HepG2 (cell line): ENCODE measurements around the gene ADAMTS12. TPM values are rescaled to one million over a fixed set of nuclear protein-coding genes. Genes with fewer than 3 reads are reported as not detected.
A peak's percentile ranks its signal among the peaks of the same experiment; 100 is the strongest.

ENCODE experiments used
- EHMT2 ChIP-seq: fragments of 200-600 bp; sonication (generic); IDR thresholded peaks from 2 replicates; pipeline ENCODE4 v1.7.0; 2017; ENCODE audit warnings: antibody characterized with exemption, low read depth, low read length, borderline replicate concordance
- HES4 ChIP-seq: sonication (generic); formaldehyde crosslinking; IDR thresholded peaks from 2 replicates; pipeline ENCODE4 v1.9.0; 2021; ENCODE audit warnings: mild to moderate bottlenecking, missing genetic modification reagents, borderline replicate concordance
- HNRNPK ChIP-seq: fragments of 200-400 bp; formaldehyde crosslinking; IDR thresholded peaks from 2 replicates; pipeline ENCODE4 v1.6.1; 2018; ENCODE audit warnings: low read length, low read depth, moderate library complexity, mild to moderate bottlenecking; ENCODE audit not compliant: poor library complexity, severe bottlenecking
- HOXD1 ChIP-seq: sonication (generic); formaldehyde crosslinking; IDR thresholded peaks from 2 replicates; pipeline ENCODE4 v1.5.0; 2020; ENCODE audit warnings: missing genetic modification reagents
- JDP2 ChIP-seq: sonication (generic); formaldehyde crosslinking; IDR thresholded peaks from 2 replicates; pipeline ENCODE4 v1.8.1; 2022; ENCODE audit warnings: missing genetic modification reagents, borderline replicate concordance
- KMT2A ChIP-seq: sonication (generic); formaldehyde crosslinking; IDR thresholded peaks from 2 replicates; pipeline ENCODE4 v1.4.0; 2020; ENCODE audit warnings: missing genetic modification reagents
- NBN ChIP-seq: fragments of 450-650 bp; conservative IDR thresholded peaks from 2 replicates; pipeline ENCODE4 v1.6.1; 2017
- TRIM24 ChIP-seq: sonication (generic); formaldehyde crosslinking; IDR thresholded peaks from 2 replicates; pipeline ENCODE4 v1.8.0; 2022; ENCODE audit warnings: mild to moderate bottlenecking, missing genetic modification reagents
- ZNF33B ChIP-seq: sonication (generic); formaldehyde crosslinking; IDR thresholded peaks from 2 replicates; pipeline ENCODE4 v1.5.1; 2020; ENCODE audit warnings: mild to moderate bottlenecking, missing genetic modification reagents
- ZNF772 ChIP-seq: sonication (generic); formaldehyde crosslinking; IDR thresholded peaks from 2 replicates; pipeline ENCODE4 v1.5.0; 2020; ENCODE audit warnings: mild to moderate bottlenecking, missing genetic modification reagents
- polyA plus RNA-seq, 8 experiments: library from polyadenylated mRNA; depleted of rRNA in 3 of 8; stranded (reverse) in 7 of 8; unstranded in 1 of 8; fragments of >200 nt; fragmentation: Illumina TruSeq in 4 of 8; extraction: Trizol in 4 of 8; gene quantifications; 2 replicates each; pipeline versions ENCODE4 v1.2.1 to v1.2.3, GENCODE V29; 2011 to 2016; ENCODE audit warnings: low read depth in 4 of 8, missing spikeins in 1 of 8, mixed read lengths in 1 of 8; ENCODE audit not compliant: insufficient read depth in 1 of 8
- total RNA-seq, 5 experiments: library from RNA; depleted of rRNA; stranded (reverse); fragments of >200 nt; fragmentation: Illumina TruSeq; extraction: Trizol; gene quantifications; 2 replicates each; pipeline ENCODE4 v1.2.3, GENCODE V29; 2016; ENCODE audit warnings: low read depth in 1 of 5
- TF ChIP-seq, protein P1 (sequence below): sonication (generic); formaldehyde crosslinking; IDR thresholded peaks from 2 replicates; pipeline ENCODE4 v1.5.1; 2020; ENCODE audit warnings: missing genetic modification reagents, mild to moderate bottlenecking, borderline replicate concordance
- TF ChIP-seq, protein P2 (sequence below): sonication (generic); formaldehyde crosslinking; IDR thresholded peaks from 2 replicates; pipeline ENCODE4 v1.9.0; 2021; ENCODE audit warnings: missing genetic modification reagents, borderline replicate concordance
- TF ChIP-seq, protein P3 (sequence below): sonication (generic); formaldehyde crosslinking; IDR thresholded peaks from 2 replicates; pipeline ENCODE4 v1.4.0; 2020; ENCODE audit warnings: missing genetic modification reagents, borderline replicate concordance
- TF ChIP-seq, protein P4 (sequence below): sonication (generic); formaldehyde crosslinking; IDR thresholded peaks from 2 replicates; pipeline ENCODE4 v1.5.0; 2020; ENCODE audit warnings: mild to moderate bottlenecking, missing genetic modification reagents, borderline replicate concordance

ADAMTS12 gene
- total and polyA plus RNA-seq, 2 of the 13 experiments (the other 11 are each of a cell fraction or from before 2014, with no cell fraction given) = 0.03 TPM; not detected in 1

DNA sequence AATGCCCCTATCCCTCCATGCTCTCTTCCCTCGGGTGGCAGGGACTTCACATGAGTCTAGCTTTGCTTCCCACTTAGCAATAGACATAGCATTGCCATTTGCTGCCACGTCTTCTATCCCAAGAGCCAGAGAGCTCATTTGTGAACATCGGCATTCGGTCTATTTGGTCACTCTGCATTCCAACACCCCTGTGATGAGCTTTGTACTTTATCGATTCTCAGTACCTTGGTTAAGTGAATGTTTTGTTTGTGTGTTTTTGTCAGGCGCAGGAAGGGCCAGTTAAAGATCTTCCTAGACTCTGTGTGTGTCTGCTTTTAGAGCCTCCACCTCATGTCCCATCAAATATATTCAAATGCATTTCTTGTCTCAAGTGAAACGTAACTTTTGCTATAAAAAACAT, 309.4 kb downstream of the ADAMTS12 start (continued):
- TF ChIP-seq, protein P1, sequence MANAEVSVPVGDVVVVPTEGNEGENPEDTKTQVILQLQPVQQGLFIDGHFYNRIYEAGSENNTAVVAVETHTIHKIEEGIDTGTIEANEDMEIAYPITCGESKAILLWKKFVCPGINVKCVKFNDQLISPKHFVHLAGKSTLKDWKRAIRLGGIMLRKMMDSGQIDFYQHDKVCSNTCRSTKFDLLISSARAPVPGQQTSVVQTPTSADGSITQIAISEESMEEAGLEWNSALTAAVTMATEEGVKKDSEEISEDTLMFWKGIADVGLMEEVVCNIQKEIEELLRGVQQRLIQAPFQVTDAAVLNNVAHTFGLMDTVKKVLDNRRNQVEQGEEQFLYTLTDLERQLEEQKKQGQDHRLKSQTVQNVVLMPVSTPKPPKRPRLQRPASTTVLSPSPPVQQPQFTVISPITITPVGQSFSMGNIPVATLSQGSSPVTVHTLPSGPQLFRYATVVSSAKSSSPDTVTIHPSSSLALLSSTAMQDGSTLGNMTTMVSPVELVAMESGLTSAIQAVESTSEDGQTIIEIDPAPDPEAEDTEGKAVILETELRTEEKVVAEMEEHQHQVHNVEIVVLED (CRISPR knock-in tag) = 0 out of 2 replicates have a peak, but pooled peaks have one; percentile 28
- TF ChIP-seq TRIM24 (CRISPR knock-in tag) = no peak
- TF ChIP-seq HNRNPK = no peak
- no peak for TF ChIP-seq HOXD1 (CRISPR knock-in tag)
- TF ChIP-seq ZNF33B (CRISPR knock-in tag) = no peak
- no peak for TF ChIP-seq HES4 (CRISPR knock-in tag)
- TF ChIP-seq JDP2 (CRISPR knock-in tag) = no peak
- TF ChIP-seq KMT2A = no peak
- TF ChIP-seq ZNF772 (CRISPR knock-in tag) = no peak
- no peak for TF ChIP-seq NBN
- TF ChIP-seq, protein P2, sequence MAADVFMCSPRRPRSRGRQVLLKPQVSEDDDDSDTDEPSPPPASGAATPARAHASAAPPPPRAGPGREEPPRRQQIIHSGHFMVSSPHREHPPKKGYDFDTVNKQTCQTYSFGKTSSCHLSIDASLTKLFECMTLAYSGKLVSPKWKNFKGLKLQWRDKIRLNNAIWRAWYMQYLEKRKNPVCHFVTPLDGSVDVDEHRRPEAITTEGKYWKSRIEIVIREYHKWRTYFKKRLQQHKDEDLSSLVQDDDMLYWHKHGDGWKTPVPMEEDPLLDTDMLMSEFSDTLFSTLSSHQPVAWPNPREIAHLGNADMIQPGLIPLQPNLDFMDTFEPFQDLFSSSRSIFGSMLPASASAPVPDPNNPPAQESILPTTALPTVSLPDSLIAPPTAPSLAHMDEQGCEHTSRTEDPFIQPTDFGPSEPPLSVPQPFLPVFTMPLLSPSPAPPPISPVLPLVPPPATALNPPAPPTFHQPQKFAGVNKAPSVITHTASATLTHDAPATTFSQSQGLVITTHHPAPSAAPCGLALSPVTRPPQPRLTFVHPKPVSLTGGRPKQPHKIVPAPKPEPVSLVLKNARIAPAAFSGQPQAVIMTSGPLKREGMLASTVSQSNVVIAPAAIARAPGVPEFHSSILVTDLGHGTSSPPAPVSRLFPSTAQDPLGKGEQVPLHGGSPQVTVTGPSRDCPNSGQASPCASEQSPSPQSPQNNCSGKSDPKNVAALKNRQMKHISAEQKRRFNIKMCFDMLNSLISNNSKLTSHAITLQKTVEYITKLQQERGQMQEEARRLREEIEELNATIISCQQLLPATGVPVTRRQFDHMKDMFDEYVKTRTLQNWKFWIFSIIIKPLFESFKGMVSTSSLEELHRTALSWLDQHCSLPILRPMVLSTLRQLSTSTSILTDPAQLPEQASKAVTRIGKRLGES (CRISPR knock-in tag) = no peak
- TF ChIP-seq EHMT2 = peak; percentile 54; the same call in 1 of the 2 replicates
- TF ChIP-seq, protein P3, sequence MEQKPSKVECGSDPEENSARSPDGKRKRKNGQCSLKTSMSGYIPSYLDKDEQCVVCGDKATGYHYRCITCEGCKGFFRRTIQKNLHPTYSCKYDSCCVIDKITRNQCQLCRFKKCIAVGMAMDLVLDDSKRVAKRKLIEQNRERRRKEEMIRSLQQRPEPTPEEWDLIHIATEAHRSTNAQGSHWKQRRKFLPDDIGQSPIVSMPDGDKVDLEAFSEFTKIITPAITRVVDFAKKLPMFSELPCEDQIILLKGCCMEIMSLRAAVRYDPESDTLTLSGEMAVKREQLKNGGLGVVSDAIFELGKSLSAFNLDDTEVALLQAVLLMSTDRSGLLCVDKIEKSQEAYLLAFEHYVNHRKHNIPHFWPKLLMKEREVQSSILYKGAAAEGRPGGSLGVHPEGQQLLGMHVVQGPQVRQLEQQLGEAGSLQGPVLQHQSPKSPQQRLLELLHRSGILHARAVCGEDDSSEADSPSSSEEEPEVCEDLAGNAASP (CRISPR knock-in tag) = peak; percentile 40; the same call in 1 of the 2 replicates
- TF ChIP-seq, protein P4, sequence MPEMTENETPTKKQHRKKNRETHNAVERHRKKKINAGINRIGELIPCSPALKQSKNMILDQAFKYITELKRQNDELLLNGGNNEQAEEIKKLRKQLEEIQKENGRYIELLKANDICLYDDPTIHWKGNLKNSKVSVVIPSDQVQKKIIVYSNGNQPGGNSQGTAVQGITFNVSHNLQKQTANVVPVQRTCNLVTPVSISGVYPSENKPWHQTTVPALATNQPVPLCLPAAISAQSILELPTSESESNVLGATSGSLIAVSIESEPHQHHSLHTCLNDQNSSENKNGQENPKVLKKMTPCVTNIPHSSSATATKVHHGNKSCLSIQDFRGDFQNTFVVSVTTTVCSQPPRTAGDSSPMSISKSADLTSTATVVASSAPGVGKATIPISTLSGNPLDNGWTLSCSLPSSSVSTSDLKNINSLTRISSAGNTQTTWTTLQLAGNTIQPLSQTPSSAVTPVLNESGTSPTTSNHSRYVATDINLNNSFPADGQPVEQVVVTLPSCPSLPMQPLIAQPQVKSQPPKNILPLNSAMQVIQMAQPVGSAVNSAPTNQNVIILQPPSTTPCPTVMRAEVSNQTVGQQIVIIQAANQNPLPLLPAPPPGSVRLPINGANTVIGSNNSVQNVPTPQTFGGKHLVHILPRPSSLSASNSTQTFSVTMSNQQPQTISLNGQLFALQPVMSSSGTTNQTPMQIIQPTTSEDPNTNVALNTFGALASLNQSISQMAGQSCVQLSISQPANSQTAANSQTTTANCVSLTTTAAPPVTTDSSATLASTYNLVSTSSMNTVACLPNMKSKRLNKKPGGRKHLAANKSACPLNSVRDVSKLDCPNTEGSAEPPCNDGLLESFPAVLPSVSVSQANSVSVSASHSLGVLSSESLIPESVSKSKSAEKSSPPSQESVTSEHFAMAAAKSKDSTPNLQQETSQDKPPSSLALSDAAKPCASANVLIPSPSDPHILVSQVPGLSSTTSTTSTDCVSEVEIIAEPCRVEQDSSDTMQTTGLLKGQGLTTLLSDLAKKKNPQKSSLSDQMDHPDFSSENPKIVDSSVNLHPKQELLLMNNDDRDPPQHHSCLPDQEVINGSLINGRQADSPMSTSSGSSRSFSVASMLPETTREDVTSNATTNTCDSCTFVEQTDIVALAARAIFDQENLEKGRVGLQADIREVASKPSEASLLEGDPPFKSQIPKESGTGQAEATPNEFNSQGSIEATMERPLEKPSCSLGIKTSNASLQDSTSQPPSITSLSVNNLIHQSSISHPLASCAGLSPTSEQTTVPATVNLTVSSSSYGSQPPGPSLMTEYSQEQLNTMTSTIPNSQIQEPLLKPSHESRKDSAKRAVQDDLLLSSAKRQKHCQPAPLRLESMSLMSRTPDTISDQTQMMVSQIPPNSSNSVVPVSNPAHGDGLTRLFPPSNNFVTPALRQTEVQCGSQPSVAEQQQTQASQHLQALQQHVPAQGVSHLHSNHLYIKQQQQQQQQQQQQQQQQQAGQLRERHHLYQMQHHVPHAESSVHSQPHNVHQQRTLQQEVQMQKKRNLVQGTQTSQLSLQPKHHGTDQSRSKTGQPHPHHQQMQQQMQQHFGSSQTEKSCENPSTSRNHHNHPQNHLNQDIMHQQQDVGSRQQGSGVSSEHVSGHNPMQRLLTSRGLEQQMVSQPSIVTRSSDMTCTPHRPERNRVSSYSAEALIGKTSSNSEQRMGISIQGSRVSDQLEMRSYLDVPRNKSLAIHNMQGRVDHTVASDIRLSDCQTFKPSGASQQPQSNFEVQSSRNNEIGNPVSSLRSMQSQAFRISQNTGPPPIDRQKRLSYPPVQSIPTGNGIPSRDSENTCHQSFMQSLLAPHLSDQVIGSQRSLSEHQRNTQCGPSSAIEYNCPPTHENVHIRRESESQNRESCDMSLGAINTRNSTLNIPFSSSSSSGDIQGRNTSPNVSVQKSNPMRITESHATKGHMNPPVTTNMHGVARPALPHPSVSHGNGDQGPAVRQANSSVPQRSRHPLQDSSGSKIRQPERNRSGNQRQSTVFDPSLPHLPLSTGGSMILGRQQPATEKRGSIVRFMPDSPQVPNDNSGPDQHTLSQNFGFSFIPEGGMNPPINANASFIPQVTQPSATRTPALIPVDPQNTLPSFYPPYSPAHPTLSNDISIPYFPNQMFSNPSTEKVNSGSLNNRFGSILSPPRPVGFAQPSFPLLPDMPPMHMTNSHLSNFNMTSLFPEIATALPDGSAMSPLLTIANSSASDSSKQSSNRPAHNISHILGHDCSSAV = no peak
